ENCODE results near the gene DPYD. TPM values are rescaled to one million over a fixed set of nuclear protein-coding genes. Genes with fewer than 3 reads are reported as not detected.

DPYD gene
- total and polyA plus RNA-seq, 4 donors, result 16.2 to 51.3 (median 29.1) TPM

GRCh38 chr1:97097404-97097925, 823.4 kb downstream of the DPYD start:
- Histone ChIP-seq H3K27me3 (ENCODE audit: control insufficient read depth in 1 of 2, insufficient read depth in 2 of 2, low read length in 1 of 2) (no peaks in the 10 kb centered on the region), H3K27ac (ENCODE audit: low read depth in 1 of 2, low read length in 2 of 2) (no peak overlapping the region), H3K9me3 (ENCODE audit: control insufficient read depth, low read length) (no peaks in the 10 kb centered on the region), H3K4me1 (ENCODE audit: control insufficient read depth in 1 of 2, insufficient read depth in 2 of 2, low read length in 2 of 2) (no peaks in the 10 kb centered on the region), H3K4me3 (ENCODE audit: low read length in 2 of 2) (no peak overlapping the region), H3K36me3 (ENCODE audit: control insufficient read depth in 1 of 2, insufficient read depth in 2 of 2, low read length in 1 of 2) (no peaks in the 10 kb centered on the region)
- intact Hi-C loops (cut with DNase I), result no loop called here
- 99 to 100% methylated on average over 1 of the region's 1 CpG for WGBS, 2 donors
- ATAC-seq (ENCODE audit: low FRiP score) (no peak), DNase-seq (no peak)

GRCh38 chr1:97095764-97096163, 825.1 kb downstream of the DPYD start:
- H3K9me3 ChIP-seq (ENCODE audit: control insufficient read depth, low read length), result no peaks in the 10 kb centered on the region
- no peak for ATAC-seq (ENCODE audit: low FRiP score)
- H3K4me1 ChIP-seq (ENCODE audit: control insufficient read depth in 1 of 2, insufficient read depth in 2 of 2, low read length in 2 of 2), result no peaks in the 10 kb centered on the region
- no peaks in the 10 kb centered on the region for H3K27me3 ChIP-seq (ENCODE audit: control insufficient read depth in 1 of 2, insufficient read depth in 2 of 2, low read length in 1 of 2)
- no peak overlapping the region for H3K27ac ChIP-seq (ENCODE audit: low read depth in 1 of 2, low read length in 2 of 2)
- no peaks in the 10 kb centered on the region for H3K36me3 ChIP-seq (ENCODE audit: control insufficient read depth in 1 of 2, insufficient read depth in 2 of 2, low read length in 1 of 2)
- intact Hi-C loops (cut with DNase I), result no loop called here
- 93 to 96% methylated on average over 2 of the region's 2 CpGs for WGBS, 2 donors
- no peak for DNase-seq
- no peak overlapping the region for H3K4me3 ChIP-seq (ENCODE audit: low read length in 2 of 2)

- DNase-seq (no peak), ATAC-seq (ENCODE audit: low FRiP score) (no peak)
- WGBS, 2 donors, result 88 to 90% methylated on average over 6 of the region's 6 CpGs
- no peak overlapping the region for H3K4me3 ChIP-seq (ENCODE audit: low read length in 2 of 2)
- intact Hi-C loops (cut with DNase I), result no loop called here
- H3K27me3 ChIP-seq (ENCODE audit: control insufficient read depth in 1 of 2, insufficient read depth in 2 of 2, low read length in 1 of 2), result no peaks in the 10 kb centered on the region
- H3K9me3 ChIP-seq (ENCODE audit: control insufficient read depth, low read length), result no peaks in the 10 kb centered on the region
- no peaks in the 10 kb centered on the region for H3K36me3 ChIP-seq (ENCODE audit: control insufficient read depth in 1 of 2, insufficient read depth in 2 of 2, low read length in 1 of 2)
- no peak overlapping the region for H3K27ac ChIP-seq (ENCODE audit: low read depth in 1 of 2, low read length in 2 of 2)
- H3K4me1 ChIP-seq (ENCODE audit: control insufficient read depth in 1 of 2, insufficient read depth in 2 of 2, low read length in 2 of 2), result no peaks in the 10 kb centered on the region
Measured at GRCh38 chr1:97094247-97094972, 826.4 kb downstream of the DPYD start.

- intact Hi-C loops (cut with DNase I), result no loop called here
- no peak overlapping the region for H3K4me3 ChIP-seq (ENCODE audit: low read length in 2 of 2)
- H3K27ac ChIP-seq (ENCODE audit: low read depth in 1 of 2, low read length in 2 of 2), result no peak overlapping the region
- DNase-seq (no peak), ATAC-seq (ENCODE audit: low FRiP score) (no peak)
- no peaks in the 10 kb centered on the region for H3K9me3 ChIP-seq (ENCODE audit: control insufficient read depth, low read length)
- H3K4me1 ChIP-seq (ENCODE audit: control insufficient read depth in 1 of 2, insufficient read depth in 2 of 2, low read length in 2 of 2), result no peaks in the 10 kb centered on the region
- WGBS, 2 donors, result 21 to 32% methylated on average over 3 of the region's 3 CpGs
- H3K36me3 ChIP-seq (ENCODE audit: control insufficient read depth in 1 of 2, insufficient read depth in 2 of 2, low read length in 1 of 2), result no peaks in the 10 kb centered on the region
- H3K27me3 ChIP-seq (ENCODE audit: control insufficient read depth in 1 of 2, insufficient read depth in 2 of 2, low read length in 1 of 2), result no peaks in the 10 kb centered on the region
Measured at GRCh38 chr1:97093741-97094140, 827.1 kb downstream of the DPYD start.

- Histone ChIP-seq H3K27ac (ENCODE audit: low read depth in 1 of 2, low read length in 2 of 2) (no peak overlapping the region), H3K36me3 (ENCODE audit: control insufficient read depth in 1 of 2, insufficient read depth in 2 of 2, low read length in 1 of 2) (no peaks in the 10 kb centered on the region), H3K9me3 (ENCODE audit: control insufficient read depth, low read length) (no peaks in the 10 kb centered on the region), H3K4me1 (ENCODE audit: control insufficient read depth in 1 of 2, insufficient read depth in 2 of 2, low read length in 2 of 2) (no peaks in the 10 kb centered on the region), H3K27me3 (ENCODE audit: control insufficient read depth in 1 of 2, insufficient read depth in 2 of 2, low read length in 1 of 2) (no peaks in the 10 kb centered on the region), H3K4me3 (ENCODE audit: low read length in 2 of 2) (no peak overlapping the region)
- DNase-seq, result no peak
- ATAC-seq (ENCODE audit: low FRiP score), result no peak
- intact Hi-C loops (cut with DNase I), result no loop called here
Measured at GRCh38 chr1:97092824-97093223, 828.0 kb downstream of the DPYD start.

GRCh38 chr1:97091679-97092078, 829.2 kb downstream of the DPYD start:
- H3K27ac ChIP-seq (ENCODE audit: low read depth in 1 of 2, low read length in 2 of 2), result no peak overlapping the region
- intact Hi-C loops (cut with DNase I), result no loop called here

GRCh38 chr1:97091263-97091662, 829.6 kb downstream of the DPYD start:
- Histone ChIP-seq H3K27me3 (ENCODE audit: control insufficient read depth in 1 of 2, insufficient read depth in 2 of 2, low read length in 1 of 2) (no peaks in the 10 kb centered on the region), H3K27ac (ENCODE audit: low read depth in 1 of 2, low read length in 2 of 2) (no peak overlapping the region), H3K4me3 (ENCODE audit: low read length in 2 of 2) (no peak overlapping the region), H3K9me3 (ENCODE audit: control insufficient read depth, low read length) (no peaks in the 10 kb centered on the region), H3K36me3 (ENCODE audit: control insufficient read depth in 1 of 2, insufficient read depth in 2 of 2, low read length in 1 of 2) (no peaks in the 10 kb centered on the region), H3K4me1 (ENCODE audit: control insufficient read depth in 1 of 2, insufficient read depth in 2 of 2, low read length in 2 of 2) (no peaks in the 10 kb centered on the region)
- intact Hi-C loops (cut with DNase I), result no loop called here
- no peak for DNase-seq
- no peak for ATAC-seq (ENCODE audit: low FRiP score)
- WGBS, 2 donors, result 76 to 77% methylated on average over 3 of the region's 3 CpGs

More at GRCh38 chr1:97091679-97092078, 829.2 kb downstream of the DPYD start:
- Histone ChIP-seq H3K4me3 (ENCODE audit: low read length in 2 of 2) (no peak overlapping the region), H3K36me3 (ENCODE audit: control insufficient read depth in 1 of 2, insufficient read depth in 2 of 2, low read length in 1 of 2) (no peaks in the 10 kb centered on the region), H3K27me3 (ENCODE audit: control insufficient read depth in 1 of 2, insufficient read depth in 2 of 2, low read length in 1 of 2) (no peaks in the 10 kb centered on the region), H3K9me3 (ENCODE audit: control insufficient read depth, low read length) (no peaks in the 10 kb centered on the region), H3K4me1 (ENCODE audit: control insufficient read depth in 1 of 2, insufficient read depth in 2 of 2, low read length in 2 of 2) (no peaks in the 10 kb centered on the region)
- ATAC-seq (ENCODE audit: low FRiP score) (no peak), DNase-seq (no peak)

GRCh38 chr1:97090725-97091124, 830.1 kb downstream of the DPYD start:
- H3K9me3 ChIP-seq (ENCODE audit: control insufficient read depth, low read length), result no peaks in the 10 kb centered on the region
- no peak overlapping the region for H3K4me3 ChIP-seq (ENCODE audit: low read length in 2 of 2)
- 75 to 87% methylated on average over 3 of the region's 3 CpGs for WGBS, 2 donors
- H3K4me1 ChIP-seq (ENCODE audit: control insufficient read depth in 1 of 2, insufficient read depth in 2 of 2, low read length in 2 of 2), result no peaks in the 10 kb centered on the region
- no peak overlapping the region for H3K27ac ChIP-seq (ENCODE audit: low read depth in 1 of 2, low read length in 2 of 2)
- ATAC-seq (ENCODE audit: low FRiP score) (no peak), DNase-seq (no peak)
- H3K36me3 ChIP-seq (ENCODE audit: control insufficient read depth in 1 of 2, insufficient read depth in 2 of 2, low read length in 1 of 2), result no peaks in the 10 kb centered on the region
- H3K27me3 ChIP-seq (ENCODE audit: control insufficient read depth in 1 of 2, insufficient read depth in 2 of 2, low read length in 1 of 2), result no peaks in the 10 kb centered on the region
- intact Hi-C loops (cut with DNase I), result no loop called here

- Histone ChIP-seq H3K4me1 (ENCODE audit: control insufficient read depth in 1 of 2, insufficient read depth in 2 of 2, low read length in 2 of 2) (no peaks in the 10 kb centered on the region), H3K27ac (ENCODE audit: low read depth in 1 of 2, low read length in 2 of 2) (no peak overlapping the region), H3K36me3 (ENCODE audit: control insufficient read depth in 1 of 2, insufficient read depth in 2 of 2, low read length in 1 of 2) (no peaks in the 10 kb centered on the region), H3K4me3 (ENCODE audit: low read length in 2 of 2) (no peak overlapping the region), H3K9me3 (ENCODE audit: control insufficient read depth, low read length) (no peaks in the 10 kb centered on the region), H3K27me3 (ENCODE audit: control insufficient read depth in 1 of 2, insufficient read depth in 2 of 2, low read length in 1 of 2) (no peaks in the 10 kb centered on the region)
- intact Hi-C loops (cut with DNase I), result no loop called here
- ATAC-seq (ENCODE audit: low FRiP score) (no peak), DNase-seq (no peak)
- WGBS, 2 donors, result 32 to 40% methylated on average over 7 of the region's 7 CpGs
Measured at GRCh38 chr1:97089173-97089572, 831.7 kb downstream of the DPYD start.
